K562 (cell line): ENCODE data around the gene RAX. TPM values are rescaled to one million over a fixed set of nuclear protein-coding genes. Genes with fewer than 3 reads are reported as not detected.

Source experiments
- ATAC-seq: fragments of 200-7000 bp; cut with Tn5 transposase; 3 replicates; pipeline ENCODE4 v1.9.1; 2020; ENCODE audit warnings: moderate library complexity
- BruUV-seq: library from RNA; stranded (reverse); fragments of 400-500 nt; replicated peaks from 2 replicates; lab custom pipeline; 2021; lab: Mats Ljungman, UMichigan
- CTCF ChIA-PET: fragments of 300-600 bp; formaldehyde crosslinking; extraction: SDS; loops from one replicate; lab custom pipeline; 2021; ENCODE audit warnings: low intra/inter-chr PET ratio; lab: Yijun Ruan, JAX
- POLR2A ChIA-PET: fragments of 300-600, 350-650 bp; sonication (Branson Sonifier 250); formaldehyde crosslinking; extraction: SDS; loops from one replicate; lab custom pipeline; 2021; ENCODE audit warnings: antibody characterized with exemption, inconsistent platforms; lab: Yijun Ruan, JAX
- DNase-seq, 4 experiments: peaks; one replicate each; pipeline versions ENCODE4 v3.0.0 to v3.0.0-alpha.2; 2011 to 2018; ENCODE audit warnings: low spot score in 3 of 4, mixed read lengths in 3 of 4; ENCODE audit errors: extremely low read depth in 1 of 4
- FAIRE-seq: peaks from 2 replicates; lab custom pipeline; 2011; peaks lifted over from hg19 to GRCh38; lab: Jason Lieb, UNC
- H2AFZ ChIP-seq: 2 replicates; pipeline ENCODE4 v1.6.0; 2011; ENCODE audit warnings: low read depth, low read length, control low read depth, inconsistent platforms
- H3K27ac ChIP-seq: fragments of 200-600 bp; 3 replicates; pipeline ENCODE4 v1.8.0; 2011; ENCODE audit warnings: low read depth, mild to moderate bottlenecking, control low read depth, inconsistent platforms, low read length, moderate library complexity, mixed read lengths; ENCODE audit errors: extremely low read depth
- H3K27me3 ChIP-seq, 2 experiments: fragments of 300-600 bp in 1 of 2; 2 replicates in 1 of 2; 3 replicates in 1 of 2; pipeline versions ENCODE4 v1.6.0 to v1.8.0; 2011; ENCODE audit warnings: inconsistent platforms in 2 of 2, low read length in 2 of 2, mild to moderate bottlenecking in 1 of 2, mixed read lengths in 1 of 2, moderate library complexity in 1 of 2; ENCODE audit not compliant: control insufficient read depth in 2 of 2, insufficient read depth in 2 of 2
- H3K36me3 ChIP-seq: fragments of 300-600 bp; 3 replicates; pipeline ENCODE4 v1.8.0; 2011; ENCODE audit warnings: mild to moderate bottlenecking, low read length, inconsistent platforms; ENCODE audit not compliant: control insufficient read depth, insufficient read depth
- H3K4me1 ChIP-seq, 2 experiments: fragments of 200-600 bp in 1 of 2; replicated peaks in 1 of 2; 2 replicates in 1 of 2; 3 replicates in 1 of 2; pipeline versions ENCODE4 v1.5.1 to v1.8.0; 2011; ENCODE audit warnings: inconsistent platforms in 2 of 2, low read length in 2 of 2, mild to moderate bottlenecking in 1 of 2, mixed read lengths in 1 of 2, moderate library complexity in 1 of 2; ENCODE audit not compliant: control insufficient read depth in 2 of 2, insufficient read depth in 2 of 2
- H3K4me2 ChIP-seq: 2 replicates; pipeline ENCODE4 v1.6.1; 2011; ENCODE audit warnings: low read length, control low read depth, inconsistent platforms, mixed read lengths; ENCODE audit not compliant: insufficient read depth
- H3K4me3 ChIP-seq: fragments of 200-600 bp; sonication (generic), shearing (Covaris generic); 2 replicates; pipeline ENCODE4 v1.5.1; 2016; ENCODE audit warnings: control low read depth, inconsistent platforms
- H3K79me2 ChIP-seq: fragments of 200-600 bp; 3 replicates; pipeline ENCODE4 v1.8.0; 2011; ENCODE audit warnings: low read length, inconsistent platforms; ENCODE audit not compliant: control insufficient read depth, insufficient read depth
- H3K9ac ChIP-seq, 2 experiments: 2 replicates each; pipeline versions ENCODE4 v1.6.0 to v1.6.1; 2011; ENCODE audit warnings: low read depth in 2 of 2, low read length in 2 of 2, control low read depth in 1 of 2, inconsistent platforms in 1 of 2, mild to moderate bottlenecking in 1 of 2, mixed read lengths in 1 of 2; ENCODE audit not compliant: insufficient read depth in 1 of 2
- H3K9me1 ChIP-seq: one replicate; pipeline ENCODE4 v1.6.0; 2011; ENCODE audit warnings: inconsistent platforms, mild to moderate bottlenecking, low read length, moderate library complexity; ENCODE audit not compliant: control insufficient read depth, insufficient read depth
- H3K9me3 ChIP-seq: replicated peaks from 2 replicates; pipeline ENCODE4 v1.5.1; 2011; ENCODE audit warnings: low read depth, low read length, inconsistent platforms; ENCODE audit not compliant: control insufficient read depth, insufficient read depth
- H4K20me1 ChIP-seq: replicated peaks from 2 replicates; pipeline ENCODE4 v1.6.1; 2011; ENCODE audit warnings: low read length, inconsistent platforms, mixed read lengths; ENCODE audit not compliant: control insufficient read depth, insufficient read depth
- BDP1 ChIP-seq: IDR thresholded peaks from 3 replicates; pipeline ENCODE4 v1.6.1; 2011; ENCODE audit not compliant: insufficient read length, insufficient read depth
- CSDE1 ChIP-seq, 2 experiments: fragments of 450-650 bp; IDR thresholded peaks; 2 replicates each; pipeline ENCODE4 v1.6.1; 2016; ENCODE audit warnings: mild to moderate bottlenecking in 1 of 2
- ERF ChIP-seq: fragments of 450-650 bp; formaldehyde crosslinking; IDR thresholded peaks from 2 replicates; pipeline ENCODE4 v1.4.0; 2020; ENCODE audit warnings: mild to moderate bottlenecking, mixed read lengths
- FOXJ2 ChIP-seq: fragments of 200-800 bp; sonication (Bioruptor generic); IDR thresholded peaks from 2 replicates; pipeline ENCODE4 v1.6.1; 2016; ENCODE audit warnings: missing genetic modification characterization, missing compliant biosample characterization
- HDGF ChIP-seq: fragments of 450-650 bp; IDR thresholded peaks from 2 replicates; pipeline ENCODE4 v1.6.1; 2016
- HEY1 ChIP-seq: fragments of 250-450 bp; sonication (Bioruptor Pico); IDR thresholded peaks from 2 replicates; pipeline ENCODE4 v1.5.0; 2020; ENCODE audit warnings: mild to moderate bottlenecking, moderate library complexity, borderline replicate concordance
- HNRNPUL1 ChIP-seq: fragments of 200-400 bp; formaldehyde crosslinking; IDR thresholded peaks from 2 replicates; pipeline ENCODE4 v1.6.1; 2017; ENCODE audit warnings: low read length
- TRIM28 ChIP-seq: fragments of 450-650 bp; IDR thresholded peaks from 2 replicates; pipeline ENCODE4 v1.6.1; 2017
- XRCC4 ChIP-seq: IDR thresholded peaks from one replicate; pipeline ENCODE4 v1.6.1; 2011; ENCODE audit not compliant: insufficient read depth, insufficient read length; ENCODE audit errors: extremely low read depth
- ZNF121 ChIP-seq: sonication (generic); formaldehyde crosslinking; conservative IDR thresholded peaks from 2 replicates; pipeline ENCODE4 v1.8.0; 2022; ENCODE audit warnings: missing genetic modification reagents
- ZNF239 ChIP-seq: fragments of 250-450 bp; sonication (Bioruptor Pico); IDR thresholded peaks from 2 replicates; pipeline ENCODE4 v1.4.0; 2020; ENCODE audit warnings: mild to moderate bottlenecking
- ZNF717 ChIP-seq: fragments of 250-450 bp; sonication (Bioruptor Pico); IDR thresholded peaks from 2 replicates; pipeline ENCODE4 v1.5.0; 2021
- WGBS: fragments of 100-300 bp; shearing (Covaris generic); methylation state at CpG from one replicate; pipeline ENCODE4 v1.1.6; 2016; ENCODE audit warnings: low coverage, mixed read lengths; ENCODE audit not compliant: insufficient coverage; ENCODE audit errors: missing lambda C conversion rate; 5-methylcytosine and 5-hydroxymethylcytosine counted together
- in situ Hi-C: fragments of 300-500 bp; cut with MboI; formaldehyde crosslinking; loops from 4 replicates; pipeline ENCODE4 v1.15.0; 2018; ENCODE audit warnings: inconsistent platforms, mixed read lengths
- intact Hi-C: fragments of 100-400 bp; cut with micrococcal nuclease; formaldehyde crosslinking; loops from 2 replicates; pipeline ENCODE4 v1.14.2; 2022
- polyA plus RNA-seq, 8 experiments: library from polyadenylated mRNA; depleted of rRNA in 4 of 8; stranded (reverse) in 5 of 8; unstranded in 3 of 8; fragments of >200 nt; fragmentation: Nextera tagmentation in 2 of 8; fragmentation: Illumina TruSeq in 1 of 8; extraction: Ambion mirVana in 2 of 8; extraction: Trizol in 1 of 8; gene quantifications; 2 replicates each; pipeline versions ENCODE4 v1.2.1 to v1.2.3, GENCODE V29; 2011 to 2014; ENCODE audit warnings: inconsistent platforms in 1 of 8, missing spikeins in 1 of 8
- total RNA-seq, 7 experiments: library from RNA; depleted of rRNA in 6 of 7; stranded (reverse); fragments of >200 nt in 6 of 7; fragmentation: Illumina TruSeq in 2 of 7; extraction: Trizol in 2 of 7; gene quantifications; 2 replicates each; pipeline versions ENCODE4 v1.2.1 to v1.2.3, GENCODE V29; 2011 to 2021; ENCODE audit warnings: low replicate concordance in 1 of 7
- TF ChIP-seq, protein P1 (sequence below): fragments of 250-450 bp; sonication (Bioruptor Pico); IDR thresholded peaks from 2 replicates; pipeline ENCODE4 v1.5.0; 2021; ENCODE audit warnings: mild to moderate bottlenecking, borderline replicate concordance
- TF ChIP-seq, protein P2 (sequence below): fragments of 450-650 bp; IDR thresholded peaks from 2 replicates; pipeline ENCODE4 v1.6.1; 2018; ENCODE audit warnings: mild to moderate bottlenecking, low read depth; ENCODE audit not compliant: partially characterized antibody

RAX gene
- total and polyA plus RNA-seq, 9 of the 15 experiments (the other 6 are each of a cell fraction or from before 2014, with no cell fraction given) = not detected

DNA sequence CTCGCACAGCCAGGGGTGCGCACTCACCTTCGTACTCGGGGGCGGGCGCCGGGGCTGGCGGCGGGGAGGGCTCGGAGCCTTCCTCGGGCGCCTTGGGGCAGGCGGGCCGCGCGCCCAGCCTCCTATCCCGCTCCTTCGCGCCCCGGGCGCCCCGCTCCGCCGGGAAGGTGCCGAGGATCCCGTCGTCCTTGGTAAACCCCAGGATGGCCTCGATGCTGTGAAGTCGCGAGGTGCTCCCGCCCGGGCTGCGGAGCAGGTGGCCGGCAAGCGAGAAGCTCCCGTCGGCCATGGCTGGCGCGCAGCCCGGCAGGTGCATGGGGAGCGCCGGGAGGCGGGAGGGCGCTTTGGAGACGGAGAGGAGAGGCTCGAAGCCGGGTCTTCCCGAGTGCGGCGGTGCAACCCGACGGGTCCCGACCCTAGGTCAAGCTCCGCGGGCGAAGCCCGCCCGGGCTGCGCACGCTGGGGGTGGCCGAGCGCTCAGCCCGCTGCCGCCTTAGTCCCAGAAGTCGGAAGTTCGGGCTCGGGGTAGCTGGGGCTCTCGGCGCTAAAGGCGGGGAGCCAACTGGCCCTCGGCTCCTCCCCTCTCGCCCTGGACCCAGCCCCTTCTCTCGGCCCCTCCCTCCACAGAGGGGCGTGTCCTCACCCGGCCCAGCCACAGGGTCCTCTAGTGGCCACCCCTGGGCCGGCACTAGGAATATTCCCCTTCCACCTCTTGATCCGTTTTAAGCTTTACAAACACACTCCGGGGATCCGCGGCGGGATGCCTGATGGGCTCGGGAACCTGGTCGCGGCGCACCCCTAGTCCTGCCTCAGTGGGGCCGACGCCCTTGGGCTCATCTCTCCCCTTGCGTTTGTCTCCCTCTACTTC, at the start of gene RAX (continued):
- no peak for TF ChIP-seq ZNF717

DNA sequence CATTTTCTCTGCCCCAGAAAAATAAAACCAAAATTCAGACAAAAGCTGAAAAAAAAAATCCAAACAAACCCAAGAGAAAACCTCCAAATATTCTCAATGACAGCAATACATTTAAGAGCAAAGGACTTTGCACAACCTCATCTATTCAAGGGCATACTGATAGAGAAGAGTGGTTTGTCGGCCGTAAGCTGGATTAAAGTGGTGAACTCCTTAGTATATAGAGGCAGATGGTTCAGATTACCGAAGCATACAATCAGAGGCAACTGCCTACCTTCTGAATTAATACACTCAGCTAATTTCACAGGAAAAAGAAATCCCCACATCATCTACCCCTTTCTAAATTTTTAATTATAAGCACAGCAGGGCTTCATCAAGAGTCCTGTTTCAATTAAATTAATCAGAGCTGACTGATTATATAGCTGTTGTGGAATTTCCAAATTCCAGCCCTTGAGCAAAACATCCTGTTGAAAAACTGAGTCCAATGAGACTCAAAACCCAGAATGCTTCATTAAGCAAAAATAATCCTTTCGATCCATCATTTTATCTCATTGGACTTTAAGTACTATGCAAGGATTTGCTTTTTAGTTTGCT, 45.3 kb upstream of the RAX start, which contains the start of gene CPLX4:
TSS of gene CPLX4 (minus strand) at position 190 of the 591 bp plus-strand sequence. CDS start at position 3, 187 bp downstream.
- Histone ChIP-seq H3K4me2 (no peak within 1 kb of the TSS), H3K4me3 (no peak within 1 kb of the TSS), H3K27ac (no peak within 1 kb of the TSS), H3K9ac (no peak within 1 kb of the TSS), H3K36me3 (no peaks in the 10 kb centered on the region), H3K79me2 (no peaks in the 10 kb centered on the region), H3K9me1 (no peaks in the 10 kb centered on the region), H4K20me1 (no peaks in the 10 kb centered on the region), H3K4me1 (no peaks in the 10 kb centered on the region), H3K9me3 (no peaks in the 10 kb centered on the region), H3K27me3 (peaks cover 0 to 4% of the 10 kb centered on the region in 2 experiments; a peak in 1 of 5 replicates), H2AFZ (no peak within 1 kb of the TSS)
- no peak for DNase-seq
- no TSS peak for BruUV-seq
- TF ChIP-seq ZNF121 (CRISPR knock-in tag) (no peak), ERF (CRISPR knock-in tag) (no peak), BDP1 (no peak), HEY1 (no peak), ZNF239 (CRISPR knock-in tag) (no peak), TRIM28 (no peak), CSDE1 (IDR thresholded peaks at IDR 0.05) (no peak), HNRNPUL1 (no peak), HDGF (no peak), FOXJ2 (tag) (no peak), XRCC4 (no peak)
- TF ChIP-seq, protein P1, sequence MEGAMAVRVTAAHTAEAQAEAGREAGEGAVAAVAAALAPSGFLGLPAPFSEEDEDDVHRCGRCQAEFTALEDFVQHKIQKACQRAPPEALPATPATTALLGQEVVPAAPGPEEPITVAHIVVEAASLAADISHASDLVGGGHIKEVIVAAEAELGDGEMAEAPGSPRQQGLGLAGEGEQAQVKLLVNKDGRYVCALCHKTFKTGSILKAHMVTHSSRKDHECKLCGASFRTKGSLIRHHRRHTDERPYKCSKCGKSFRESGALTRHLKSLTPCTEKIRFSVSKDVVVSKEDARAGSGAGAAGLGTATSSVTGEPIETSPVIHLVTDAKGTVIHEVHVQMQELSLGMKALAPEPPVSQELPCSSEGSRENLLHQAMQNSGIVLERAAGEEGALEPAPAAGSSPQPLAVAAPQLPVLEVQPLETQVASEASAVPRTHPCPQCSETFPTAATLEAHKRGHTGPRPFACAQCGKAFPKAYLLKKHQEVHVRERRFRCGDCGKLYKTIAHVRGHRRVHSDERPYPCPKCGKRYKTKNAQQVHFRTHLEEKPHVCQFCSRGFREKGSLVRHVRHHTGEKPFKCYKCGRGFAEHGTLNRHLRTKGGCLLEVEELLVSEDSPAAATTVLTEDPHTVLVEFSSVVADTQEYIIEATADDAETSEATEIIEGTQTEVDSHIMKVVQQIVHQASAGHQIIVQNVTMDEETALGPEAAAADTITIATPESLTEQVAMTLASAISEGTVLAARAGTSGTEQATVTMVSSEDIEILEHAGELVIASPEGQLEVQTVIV = no peak
- TF ChIP-seq, protein P2, sequence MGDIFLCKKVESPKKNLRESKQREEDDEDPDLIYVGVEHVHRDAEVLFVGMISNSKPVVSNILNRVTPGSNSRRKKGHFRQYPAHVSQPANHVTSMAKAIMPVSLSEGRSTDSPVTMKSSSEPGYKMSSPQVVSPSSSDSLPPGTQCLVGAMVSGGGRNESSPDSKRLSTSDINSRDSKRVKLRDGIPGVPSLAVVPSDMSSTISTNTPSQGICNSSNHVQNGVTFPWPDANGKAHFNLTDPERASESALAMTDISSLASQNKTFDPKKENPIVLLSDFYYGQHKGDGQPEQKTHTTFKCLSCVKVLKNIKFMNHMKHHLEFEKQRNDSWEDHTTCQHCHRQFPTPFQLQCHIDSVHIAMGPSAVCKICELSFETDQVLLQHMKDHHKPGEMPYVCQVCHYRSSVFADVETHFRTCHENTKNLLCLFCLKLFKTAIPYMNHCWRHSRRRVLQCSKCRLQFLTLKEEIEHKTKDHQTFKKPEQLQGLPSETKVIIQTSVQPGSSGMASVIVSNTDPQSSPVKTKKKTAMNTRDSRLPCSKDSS = no peak
- 3% methylated on average over 4 of the region's 4 CpGs for WGBS
- no peak for ATAC-seq
- in situ Hi-C loops = no loop called here
- FAIRE-seq = no peak
- ChIA-PET CTCF (no interaction called here), POLR2A (interaction anchor here (0.6 to 1.2 kb wide), 2 partner anchors 8 to 16 kb away, joined by 3 read pairs; no protein-coding TSS in a partner anchor)
- intact Hi-C loops = no loop called here
